ENCODE results near the gene C11orf97. TPM values are rescaled to one million over a fixed set of nuclear protein-coding genes. Genes with fewer than 3 reads are reported as not detected.

Gene C11orf97
- total and polyA plus RNA-seq, 9 of the 15 experiments (the other 6 are each of a cell fraction or from before 2014, with no cell fraction given) = not detected

DNA sequence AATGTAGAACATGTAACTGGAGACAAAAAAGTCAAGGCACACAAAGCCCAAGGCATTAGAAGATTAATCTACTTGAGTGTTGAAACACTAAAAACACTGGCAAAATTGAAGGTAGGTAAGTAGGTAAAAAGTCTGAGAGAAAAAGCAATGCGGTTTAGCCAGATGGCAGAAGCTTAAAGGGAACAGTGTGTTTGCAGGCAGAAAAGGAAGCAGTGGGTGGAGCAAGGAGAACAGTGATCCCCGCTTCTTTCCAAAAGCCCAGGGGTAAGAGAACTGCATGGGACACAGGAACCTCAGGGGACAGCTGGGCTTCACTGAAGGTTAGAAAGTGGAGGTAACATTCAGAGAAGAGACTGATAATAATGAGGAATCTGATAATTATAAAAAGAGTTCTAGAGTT lies 34.6 kb upstream of the C11orf97 start:
- Histone ChIP-seq H2AFZ (ENCODE audit: low read depth, low read length) (no peak overlapping the region), H3K27me3 (ENCODE audit: control insufficient read depth in 2 of 2, insufficient read depth in 2 of 2, low read length in 2 of 2) (no peaks in the 10 kb centered on the region), H3K79me2 (ENCODE audit: control insufficient read depth, insufficient read depth, low read length) (no peaks in the 10 kb centered on the region), H3K9me1 (ENCODE audit: control insufficient read depth, insufficient read depth, low read length) (no peaks in the 10 kb centered on the region), H3K4me1 (replicated peaks in 1 of 2; ENCODE audit: control insufficient read depth in 2 of 2, insufficient read depth in 2 of 2, low read length in 2 of 2) (no peaks in the 10 kb centered on the region), H3K36me3 (ENCODE audit: control insufficient read depth, insufficient read depth, low read length) (peaks cover 64% of the 10 kb centered on the region), H4K20me1 (replicated peaks; ENCODE audit: control insufficient read depth, insufficient read depth, low read length) (no peaks in the 10 kb centered on the region), H3K27ac (ENCODE audit: extremely low read depth, low read depth, low read length) (no peak overlapping the region), H3K9ac (ENCODE audit: insufficient read depth in 1 of 2, low read depth in 2 of 2, low read length in 2 of 2) (no peak overlapping the region), H3K4me3 (no peak overlapping the region), H3K4me2 (ENCODE audit: insufficient read depth, low read length) (no peak overlapping the region), H3K9me3 (replicated peaks; ENCODE audit: control insufficient read depth, insufficient read depth, low read depth, low read length) (no peaks in the 10 kb centered on the region)
- ChIA-PET POLR2A (interaction anchor here (0.7 to 1.4 kb wide), 3 partner anchors 13 to 736 kb away, joined by 3 read pairs; partner anchors contain the start of genes C11orf54 and TAF1D), CTCF (ENCODE audit: low intra/inter-chr PET ratio) (no interaction called here)
- TF ChIP-seq HOXB6 (CRISPR knock-in tag; IDR thresholded peaks at IDR 0.05; ENCODE audit: borderline replicate concordance) (no peak), POLR2AphosphoS2 (IDR thresholded peaks at IDR 0.05; ENCODE audit: low read length) (no peak), WHSC1 (IDR thresholded peaks at IDR 0.05; ENCODE audit: low read length) (no peak), FOSL1 (tag; conservative IDR thresholded peaks at IDR 0.05) (no peak), FIP1L1 (IDR thresholded peaks at IDR 0.05; ENCODE audit: low read depth, low read length, poor library complexity, severe bottlenecking) (no peak), SMAD1 (IDR thresholded peaks at IDR 0.05; ENCODE audit: low read depth, low read length, partially characterized antibody) (no peak)
- TF ChIP-seq, protein P1, sequence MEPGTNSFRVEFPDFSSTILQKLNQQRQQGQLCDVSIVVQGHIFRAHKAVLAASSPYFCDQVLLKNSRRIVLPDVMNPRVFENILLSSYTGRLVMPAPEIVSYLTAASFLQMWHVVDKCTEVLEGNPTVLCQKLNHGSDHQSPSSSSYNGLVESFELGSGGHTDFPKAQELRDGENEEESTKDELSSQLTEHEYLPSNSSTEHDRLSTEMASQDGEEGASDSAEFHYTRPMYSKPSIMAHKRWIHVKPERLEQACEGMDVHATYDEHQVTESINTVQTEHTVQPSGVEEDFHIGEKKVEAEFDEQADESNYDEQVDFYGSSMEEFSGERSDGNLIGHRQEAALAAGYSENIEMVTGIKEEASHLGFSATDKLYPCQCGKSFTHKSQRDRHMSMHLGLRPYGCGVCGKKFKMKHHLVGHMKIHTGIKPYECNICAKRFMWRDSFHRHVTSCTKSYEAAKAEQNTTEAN (CRISPR knock-in tag; IDR thresholded peaks at IDR 0.05) = no peak
- 82% methylated on average over 2 of the region's 2 CpGs for WGBS (ENCODE audit: insufficient coverage, low coverage, missing lambda C conversion rate)
- no TSS peak for BruUV-seq (replicated peaks)
- FAIRE-seq (no peak), DNase-seq (ENCODE audit: extremely low read depth in 1 of 4, low spot score in 3 of 4) (no peak), ATAC-seq (no peak)
- intact Hi-C loops (cut with micrococcal nuclease) (no loop called here), in situ Hi-C loops (cut with MboI) (no loop called here)
